ENCODE measurements around the gene ADGRB2.

Gene ADGRB2

GRCh38 chr1:31774495-31774894 is 10.4 kb upstream of the ADGRB2 start:
- Histone ChIP-seq H3K27ac (ENCODE audit: insufficient read depth, low read depth, low read length, poor library complexity, severe bottlenecking) (no peak overlapping the region), H3K36me3 (ENCODE audit: control insufficient read depth, insufficient read depth, low read length) (no peaks in the 10 kb centered on the region), H3K4me1 (ENCODE audit: control insufficient read depth, insufficient read depth, low read length) (peaks cover 23% of the 10 kb centered on the region), H3K27me3 (ENCODE audit: control insufficient read depth, insufficient read depth, low read length, poor library complexity, severe bottlenecking) (peaks cover 50% of the 10 kb centered on the region), H3K9me3 (ENCODE audit: control insufficient read depth, low read length) (no peaks in the 10 kb centered on the region), H3K4me3 (ENCODE audit: insufficient read depth, low read depth, low read length) (no peak overlapping the region)
- WGBS, 2 experiments, result 90 to 92% methylated on average over 3 of the region's 3 CpGs

DNA sequence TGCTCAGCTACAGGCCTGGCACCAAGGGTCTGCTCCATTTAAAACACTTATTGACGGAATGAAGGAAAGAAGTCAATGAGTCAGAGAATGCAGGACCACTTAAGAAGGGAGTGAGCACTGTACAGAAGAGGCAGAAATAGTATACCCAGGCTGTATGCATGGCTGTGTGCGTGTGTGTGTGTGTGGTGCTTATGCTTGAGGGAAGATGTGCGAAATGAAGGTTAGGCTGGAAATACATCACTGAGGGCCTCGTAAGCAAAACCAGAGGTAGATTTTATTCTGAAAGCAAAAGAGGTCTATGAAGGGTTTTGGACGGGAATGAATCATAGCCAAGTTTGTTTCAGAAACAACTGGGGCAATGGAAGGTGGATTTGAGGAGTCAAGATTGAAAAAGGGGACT is 9.7 kb upstream of the ADGRB2 start:
- 89 to 95% methylated on average over 5 of the region's 5 CpGs for WGBS, 2 experiments
- no peak overlapping the region for H3K27ac ChIP-seq (ENCODE audit: insufficient read depth, low read depth, low read length, poor library complexity, severe bottlenecking)
- H3K4me1 ChIP-seq (ENCODE audit: control insufficient read depth, insufficient read depth, low read length), result peaks cover 23% of the 10 kb centered on the region
- no peaks in the 10 kb centered on the region for H3K36me3 ChIP-seq (ENCODE audit: control insufficient read depth, insufficient read depth, low read length)
- peaks cover 50% of the 10 kb centered on the region for H3K27me3 ChIP-seq (ENCODE audit: control insufficient read depth, insufficient read depth, low read length, poor library complexity, severe bottlenecking)
- H3K9me3 ChIP-seq (ENCODE audit: control insufficient read depth, low read length), result no peaks in the 10 kb centered on the region
- no peak overlapping the region for H3K4me3 ChIP-seq (ENCODE audit: insufficient read depth, low read depth, low read length)

- H3K4me3 ChIP-seq (ENCODE audit: insufficient read depth, low read depth, low read length), result no peak overlapping the region
- peaks cover 55% of the 10 kb centered on the region for H3K27me3 ChIP-seq (ENCODE audit: control insufficient read depth, insufficient read depth, low read length, poor library complexity, severe bottlenecking)
- H3K27ac ChIP-seq (ENCODE audit: insufficient read depth, low read depth, low read length, poor library complexity, severe bottlenecking), result no peak overlapping the region
- H3K4me1 ChIP-seq (ENCODE audit: control insufficient read depth, insufficient read depth, low read length), result peaks cover 23% of the 10 kb centered on the region
- 30 to 33% methylated on average over 49 of the region's 49 CpGs for WGBS, 2 experiments
- no peaks in the 10 kb centered on the region for H3K9me3 ChIP-seq (ENCODE audit: control insufficient read depth, low read length)
- no peaks in the 10 kb centered on the region for H3K36me3 ChIP-seq (ENCODE audit: control insufficient read depth, insufficient read depth, low read length)
These were observed 8.6 kb upstream of the ADGRB2 start for GRCh38 chr1:31772669-31773248.

DNA sequence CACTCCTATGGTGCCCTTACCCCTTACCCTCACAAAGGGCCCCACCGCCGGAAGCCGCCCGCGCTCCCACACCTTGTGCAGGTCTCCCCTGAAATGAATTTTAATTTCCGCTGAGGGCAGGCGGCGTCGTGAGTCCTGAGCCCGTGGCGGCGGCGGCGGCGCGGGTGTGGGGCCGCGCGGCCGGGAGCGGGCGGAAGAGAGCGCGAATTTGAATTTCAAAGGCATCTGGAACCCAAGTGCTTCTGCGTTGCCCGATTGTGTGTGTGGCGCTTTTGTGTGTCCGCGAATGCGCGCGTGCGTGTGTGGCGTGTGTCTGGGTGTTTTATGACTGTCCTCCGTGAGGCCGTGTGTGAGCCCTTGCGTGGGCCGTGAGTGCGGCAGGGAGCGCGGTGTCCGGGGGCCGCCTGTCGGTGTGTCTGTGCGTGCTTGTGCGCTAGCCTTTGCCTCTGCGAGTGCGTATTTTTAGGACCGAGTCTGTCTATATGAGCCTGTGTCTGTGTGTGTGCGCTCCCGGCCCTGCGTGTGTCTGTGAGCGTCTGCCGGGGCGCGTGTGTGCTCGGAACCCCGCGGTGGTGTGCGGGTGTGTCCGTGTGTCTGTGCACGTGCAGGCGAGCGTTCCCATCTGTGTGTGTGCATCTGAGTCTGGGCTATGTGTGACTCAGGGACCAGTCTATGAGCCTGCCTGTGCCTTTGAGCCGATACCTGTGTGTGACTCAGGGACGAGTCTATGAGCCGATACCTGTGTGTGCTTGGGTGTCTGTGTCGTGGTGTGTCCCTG is 7.9 kb upstream of the ADGRB2 start:
- H3K4me3 ChIP-seq (ENCODE audit: insufficient read depth, low read depth, low read length), result peak overlapping the region; percentile 27
- H3K27ac ChIP-seq (ENCODE audit: insufficient read depth, low read depth, low read length, poor library complexity, severe bottlenecking), result no peak overlapping the region
- peaks cover 55% of the 10 kb centered on the region for H3K27me3 ChIP-seq (ENCODE audit: control insufficient read depth, insufficient read depth, low read length, poor library complexity, severe bottlenecking)
- peaks cover 28% of the 10 kb centered on the region for H3K4me1 ChIP-seq (ENCODE audit: control insufficient read depth, insufficient read depth, low read length)
- WGBS, 2 experiments, result 10 to 11% methylated on average over 68 of the region's 68 CpGs
- no peaks in the 10 kb centered on the region for H3K36me3 ChIP-seq (ENCODE audit: control insufficient read depth, insufficient read depth, low read length)
- H3K9me3 ChIP-seq (ENCODE audit: control insufficient read depth, low read length), result no peaks in the 10 kb centered on the region

DNA sequence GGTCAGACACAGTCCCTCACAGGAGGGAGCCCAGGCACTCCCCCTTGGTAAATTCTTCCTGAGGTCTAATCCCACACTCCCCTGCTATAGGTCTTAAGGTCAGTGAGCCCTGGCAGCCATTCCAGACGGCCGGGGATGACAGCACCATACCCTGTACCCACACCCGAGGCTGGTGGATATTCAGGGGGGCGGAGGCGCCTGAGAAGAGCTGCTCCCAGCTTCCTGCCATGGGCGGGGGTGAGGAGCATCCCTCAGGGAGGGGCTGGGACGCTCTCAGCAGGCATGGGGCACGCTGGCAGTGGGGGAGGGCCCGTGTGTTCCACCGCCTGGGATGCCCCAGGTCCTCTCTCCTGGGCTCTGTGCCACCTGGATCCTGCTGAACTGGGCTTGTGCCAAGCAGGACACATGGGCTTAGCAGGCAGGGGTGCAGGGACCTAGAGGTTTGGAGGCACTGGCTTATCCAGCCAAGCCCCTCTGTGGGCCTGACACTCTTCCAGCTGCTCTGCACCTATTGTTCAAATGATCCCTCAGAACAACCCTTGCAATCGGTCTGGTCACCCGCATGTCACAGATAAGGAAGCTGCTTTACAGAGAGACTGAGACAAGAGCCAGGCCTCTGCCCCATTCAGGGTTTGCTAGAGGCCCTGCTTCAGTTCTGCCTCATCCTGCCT is 5.7 kb upstream of the ADGRB2 start:
- Histone ChIP-seq H3K4me1 (ENCODE audit: control insufficient read depth, insufficient read depth, low read length) (peaks cover 43% of the 10 kb centered on the region), H3K36me3 (ENCODE audit: control insufficient read depth, insufficient read depth, low read length) (no peaks in the 10 kb centered on the region), H3K27me3 (ENCODE audit: control insufficient read depth, insufficient read depth, low read length, poor library complexity, severe bottlenecking) (peaks cover 54% of the 10 kb centered on the region), H3K9me3 (ENCODE audit: control insufficient read depth, low read length) (no peaks in the 10 kb centered on the region), H3K4me3 (ENCODE audit: insufficient read depth, low read depth, low read length) (no peak overlapping the region), H3K27ac (ENCODE audit: insufficient read depth, low read depth, low read length, poor library complexity, severe bottlenecking) (no peak overlapping the region)
- WGBS, 2 experiments, result 53 to 57% methylated on average over 12 of the region's 12 CpGs

- Histone ChIP-seq H3K27me3 (ENCODE audit: control insufficient read depth, insufficient read depth, low read length, poor library complexity, severe bottlenecking) (peaks cover 52% of the 10 kb centered on the region), H3K4me1 (ENCODE audit: control insufficient read depth, insufficient read depth, low read length) (peaks cover 46% of the 10 kb centered on the region), H3K36me3 (ENCODE audit: control insufficient read depth, insufficient read depth, low read length) (no peaks in the 10 kb centered on the region), H3K27ac (ENCODE audit: insufficient read depth, low read depth, low read length, poor library complexity, severe bottlenecking) (no peak overlapping the region), H3K4me3 (ENCODE audit: insufficient read depth, low read depth, low read length) (no peak overlapping the region), H3K9me3 (ENCODE audit: control insufficient read depth, low read length) (no peaks in the 10 kb centered on the region)
- 87 to 89% methylated on average over 5 of the region's 5 CpGs for WGBS, 2 experiments
These were observed 5.0 kb upstream of the ADGRB2 start for GRCh38 chr1:31768939-31769704.

DNA sequence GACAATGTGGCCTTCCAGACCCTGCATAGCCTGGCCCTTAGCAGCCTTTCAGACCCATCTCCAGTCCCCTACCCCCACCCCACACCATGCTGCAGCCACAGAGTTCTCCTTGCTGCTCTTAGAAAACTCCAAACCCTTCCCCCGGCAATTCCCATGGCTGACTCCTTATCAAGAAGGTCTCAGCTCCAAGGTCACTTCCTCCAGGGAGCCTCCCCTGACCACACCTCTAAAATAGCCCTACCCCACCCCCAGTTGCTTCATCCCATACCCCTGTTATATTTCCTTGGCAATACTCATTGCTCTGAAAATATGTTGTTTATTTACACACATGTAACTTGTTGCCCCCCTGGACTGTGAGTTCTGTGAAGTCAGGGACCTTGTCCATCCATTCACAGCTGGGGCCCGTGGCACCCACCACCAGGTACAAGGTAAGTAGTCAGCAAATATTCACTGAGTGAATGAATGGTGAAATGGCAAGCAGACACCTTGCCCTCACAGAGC is 4.3 kb upstream of the ADGRB2 start:
- peaks cover 46% of the 10 kb centered on the region for H3K4me1 ChIP-seq (ENCODE audit: control insufficient read depth, insufficient read depth, low read length)
- H3K9me3 ChIP-seq (ENCODE audit: control insufficient read depth, low read length), result no peaks in the 10 kb centered on the region
- WGBS, 2 experiments, result 85 to 88% methylated on average over 2 of the region's 2 CpGs
- no peak overlapping the region for H3K4me3 ChIP-seq (ENCODE audit: insufficient read depth, low read depth, low read length)
- no peak overlapping the region for H3K27ac ChIP-seq (ENCODE audit: insufficient read depth, low read depth, low read length, poor library complexity, severe bottlenecking)
- no peaks in the 10 kb centered on the region for H3K36me3 ChIP-seq (ENCODE audit: control insufficient read depth, insufficient read depth, low read length)
- peaks cover 50% of the 10 kb centered on the region for H3K27me3 ChIP-seq (ENCODE audit: control insufficient read depth, insufficient read depth, low read length, poor library complexity, severe bottlenecking)

DNA sequence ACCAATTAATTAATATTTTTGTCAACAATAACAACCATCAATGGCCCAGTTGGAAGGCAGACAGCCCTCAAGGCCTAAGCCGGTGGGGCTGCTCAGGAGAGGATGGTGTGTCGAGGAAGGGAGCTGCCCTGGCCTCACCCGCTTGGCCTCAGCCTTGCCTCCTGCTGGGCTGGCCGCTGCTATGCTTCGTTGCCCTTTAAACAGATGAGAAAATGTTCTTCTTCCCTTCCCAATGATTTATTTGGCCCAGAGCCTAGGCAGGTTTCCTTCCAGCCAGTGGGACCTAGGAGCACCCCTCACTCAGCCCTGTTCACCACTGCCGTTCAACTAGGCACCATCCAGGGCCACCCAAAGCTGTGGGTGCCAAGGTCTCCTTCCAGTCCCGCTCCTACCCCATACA is 3.1 kb upstream of the ADGRB2 start:
- 66 to 69% methylated on average over 7 of the region's 7 CpGs for WGBS, 2 experiments
- peaks cover 47% of the 10 kb centered on the region for H3K4me1 ChIP-seq (ENCODE audit: control insufficient read depth, insufficient read depth, low read length)

DNA sequence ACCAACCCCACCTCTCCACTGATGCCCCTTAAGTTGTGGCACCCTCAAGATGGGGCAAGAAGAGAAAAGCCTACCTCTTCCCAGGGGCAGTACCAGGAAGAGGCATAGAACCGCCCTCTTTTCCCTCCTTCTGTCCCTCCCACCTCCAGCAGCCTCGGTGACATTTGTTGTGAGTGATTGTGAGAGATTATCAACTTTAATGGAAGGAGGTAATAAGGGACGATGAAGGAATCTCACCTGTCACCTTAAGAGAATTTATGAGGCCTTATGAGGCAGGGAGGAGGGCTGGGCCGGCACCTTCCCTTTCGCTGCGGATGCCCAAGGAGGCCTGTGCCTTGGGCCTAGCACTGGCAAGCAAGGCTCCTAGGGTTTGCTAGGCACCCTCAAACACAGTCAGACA is 1.4 kb upstream of the ADGRB2 start:
- no peaks in the 10 kb centered on the region for H3K36me3 ChIP-seq (ENCODE audit: control insufficient read depth, insufficient read depth, low read length)
- H3K27ac ChIP-seq (ENCODE audit: insufficient read depth, low read depth, low read length, poor library complexity, severe bottlenecking), result no peak overlapping the region
- H3K27me3 ChIP-seq (ENCODE audit: control insufficient read depth, insufficient read depth, low read length, poor library complexity, severe bottlenecking), result peaks cover 44% of the 10 kb centered on the region
- WGBS, 2 experiments, result 73 to 83% methylated on average over 5 of the region's 6 CpGs
- no peak overlapping the region for H3K4me3 ChIP-seq (ENCODE audit: insufficient read depth, low read depth, low read length)
- H3K9me3 ChIP-seq (ENCODE audit: control insufficient read depth, low read length), result no peaks in the 10 kb centered on the region
- H3K4me1 ChIP-seq (ENCODE audit: control insufficient read depth, insufficient read depth, low read length), result peaks cover 48% of the 10 kb centered on the region

More for the DNA sequence above, 3.1 kb upstream of the ADGRB2 start:
- no peaks in the 10 kb centered on the region for H3K36me3 ChIP-seq (ENCODE audit: control insufficient read depth, insufficient read depth, low read length)
- no peak overlapping the region for H3K4me3 ChIP-seq (ENCODE audit: insufficient read depth, low read depth, low read length)
- H3K9me3 ChIP-seq (ENCODE audit: control insufficient read depth, low read length), result no peaks in the 10 kb centered on the region
- H3K27ac ChIP-seq (ENCODE audit: insufficient read depth, low read depth, low read length, poor library complexity, severe bottlenecking), result no peak overlapping the region
- peaks cover 50% of the 10 kb centered on the region for H3K27me3 ChIP-seq (ENCODE audit: control insufficient read depth, insufficient read depth, low read length, poor library complexity, severe bottlenecking)
